ENCODE data around the gene NCAM1.

The NCAM1 gene

DNA sequence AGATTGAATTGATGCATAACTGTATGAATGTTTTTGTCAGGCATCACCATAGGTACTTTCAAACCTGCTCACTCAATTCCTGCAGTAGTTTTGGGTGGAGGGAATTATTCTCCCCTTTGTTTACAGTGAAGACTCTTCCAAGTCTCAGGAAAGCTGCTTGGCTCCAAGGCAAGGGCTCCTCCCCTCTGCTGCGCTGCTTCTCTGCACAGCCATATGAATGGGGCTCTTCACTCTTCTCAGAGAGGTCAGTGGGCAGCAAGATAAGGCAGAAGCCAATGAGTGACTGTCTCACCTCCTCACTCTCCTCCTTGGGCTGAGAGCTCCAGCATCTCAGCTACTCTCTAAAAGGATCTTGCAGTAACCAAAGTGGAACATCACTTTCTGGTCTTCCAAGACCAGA lies 187.4 kb downstream of the NCAM1 start:
- TF ChIP-seq, protein P1, sequence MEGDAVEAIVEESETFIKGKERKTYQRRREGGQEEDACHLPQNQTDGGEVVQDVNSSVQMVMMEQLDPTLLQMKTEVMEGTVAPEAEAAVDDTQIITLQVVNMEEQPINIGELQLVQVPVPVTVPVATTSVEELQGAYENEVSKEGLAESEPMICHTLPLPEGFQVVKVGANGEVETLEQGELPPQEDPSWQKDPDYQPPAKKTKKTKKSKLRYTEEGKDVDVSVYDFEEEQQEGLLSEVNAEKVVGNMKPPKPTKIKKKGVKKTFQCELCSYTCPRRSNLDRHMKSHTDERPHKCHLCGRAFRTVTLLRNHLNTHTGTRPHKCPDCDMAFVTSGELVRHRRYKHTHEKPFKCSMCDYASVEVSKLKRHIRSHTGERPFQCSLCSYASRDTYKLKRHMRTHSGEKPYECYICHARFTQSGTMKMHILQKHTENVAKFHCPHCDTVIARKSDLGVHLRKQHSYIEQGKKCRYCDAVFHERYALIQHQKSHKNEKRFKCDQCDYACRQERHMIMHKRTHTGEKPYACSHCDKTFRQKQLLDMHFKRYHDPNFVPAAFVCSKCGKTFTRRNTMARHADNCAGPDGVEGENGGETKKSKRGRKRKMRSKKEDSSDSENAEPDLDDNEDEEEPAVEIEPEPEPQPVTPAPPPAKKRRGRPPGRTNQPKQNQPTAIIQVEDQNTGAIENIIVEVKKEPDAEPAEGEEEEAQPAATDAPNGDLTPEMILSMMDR (conservative IDR thresholded peaks at IDR 0.05; ENCODE audit: low read depth, low read length) = no peak
- H3K4me3 ChIP-seq (ENCODE audit: low read depth, low read length) = no peak overlapping the region
- DNase-seq (ENCODE audit: low read depth) = no peak

DNA sequence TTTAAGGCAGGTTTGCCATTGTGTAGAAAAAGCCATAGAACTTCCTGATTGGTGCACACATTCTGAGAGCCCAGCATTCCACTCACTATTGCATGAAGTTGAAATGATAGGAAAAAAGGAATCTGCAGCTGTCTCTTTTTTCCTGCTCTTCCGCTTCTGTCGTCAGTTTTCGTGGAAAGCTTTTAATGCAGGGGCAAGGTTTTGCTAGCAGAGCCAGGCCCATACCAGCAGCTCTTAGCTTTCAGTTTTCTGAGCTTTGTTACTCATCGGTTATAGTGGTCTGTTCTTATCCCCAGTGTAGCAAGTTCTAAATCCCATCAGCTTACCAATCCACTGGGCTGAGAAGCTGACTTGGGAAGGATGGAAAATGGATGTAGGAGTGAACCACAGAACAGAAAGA lies 190.3 kb downstream of the NCAM1 start:
- TF ChIP-seq, protein P1 (conservative IDR thresholded peaks at IDR 0.05; ENCODE audit: low read depth, low read length) = no peak
- no peak for DNase-seq (ENCODE audit: low read depth)

DNA sequence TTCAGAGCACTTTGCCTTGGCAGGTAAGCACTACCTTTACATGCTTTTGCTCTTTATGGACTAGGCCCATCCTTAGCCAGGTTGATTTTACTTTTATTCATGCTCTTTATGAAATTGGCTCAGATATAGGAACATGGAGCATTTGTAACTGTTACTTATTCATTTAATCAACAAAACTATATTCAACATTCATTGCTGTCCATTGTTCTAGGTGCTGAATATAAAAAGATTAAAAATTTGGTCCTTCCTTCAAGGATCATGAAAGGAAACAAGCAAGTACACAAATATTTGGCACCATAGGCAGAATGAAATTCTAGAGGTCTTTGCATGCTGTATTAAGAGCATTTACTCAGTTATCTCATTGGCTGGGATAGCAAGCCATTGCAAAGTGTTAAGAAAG lies 191.3 kb downstream of the NCAM1 start:
- TF ChIP-seq, protein P1 (conservative IDR thresholded peaks at IDR 0.05; ENCODE audit: low read depth, low read length) = no peak
- no peak overlapping the region for H3K4me3 ChIP-seq (ENCODE audit: low read depth, low read length)
- DNase-seq (ENCODE audit: low read depth) = no peak

More for the DNA sequence above, 190.3 kb downstream of the NCAM1 start:
- H3K4me3 ChIP-seq (ENCODE audit: low read depth, low read length) = no peak overlapping the region

DNA sequence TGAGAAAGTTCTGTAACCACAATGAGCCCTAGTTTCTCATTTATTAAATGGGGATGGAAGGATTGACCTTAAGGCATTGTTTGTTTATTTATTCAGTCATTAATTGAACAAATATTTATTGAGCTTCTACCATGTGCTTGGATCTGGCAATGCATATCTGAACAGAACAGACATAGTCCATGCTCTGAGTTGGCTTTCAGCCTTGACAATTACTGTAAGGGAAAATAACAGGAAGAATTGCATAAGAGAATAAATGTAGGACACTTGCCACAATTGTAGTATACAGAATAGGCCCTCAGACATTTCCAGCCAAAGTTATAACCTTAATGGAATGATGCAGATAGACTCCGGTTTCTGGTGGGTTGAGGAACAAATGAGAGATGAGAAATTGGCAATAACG lies 192.6 kb downstream of the NCAM1 start:
- no peak for DNase-seq (ENCODE audit: low read depth)
- TF ChIP-seq, protein P1 (conservative IDR thresholded peaks at IDR 0.05; ENCODE audit: low read depth, low read length) = no peak
- H3K4me3 ChIP-seq (ENCODE audit: low read depth, low read length) = no peak overlapping the region

DNA sequence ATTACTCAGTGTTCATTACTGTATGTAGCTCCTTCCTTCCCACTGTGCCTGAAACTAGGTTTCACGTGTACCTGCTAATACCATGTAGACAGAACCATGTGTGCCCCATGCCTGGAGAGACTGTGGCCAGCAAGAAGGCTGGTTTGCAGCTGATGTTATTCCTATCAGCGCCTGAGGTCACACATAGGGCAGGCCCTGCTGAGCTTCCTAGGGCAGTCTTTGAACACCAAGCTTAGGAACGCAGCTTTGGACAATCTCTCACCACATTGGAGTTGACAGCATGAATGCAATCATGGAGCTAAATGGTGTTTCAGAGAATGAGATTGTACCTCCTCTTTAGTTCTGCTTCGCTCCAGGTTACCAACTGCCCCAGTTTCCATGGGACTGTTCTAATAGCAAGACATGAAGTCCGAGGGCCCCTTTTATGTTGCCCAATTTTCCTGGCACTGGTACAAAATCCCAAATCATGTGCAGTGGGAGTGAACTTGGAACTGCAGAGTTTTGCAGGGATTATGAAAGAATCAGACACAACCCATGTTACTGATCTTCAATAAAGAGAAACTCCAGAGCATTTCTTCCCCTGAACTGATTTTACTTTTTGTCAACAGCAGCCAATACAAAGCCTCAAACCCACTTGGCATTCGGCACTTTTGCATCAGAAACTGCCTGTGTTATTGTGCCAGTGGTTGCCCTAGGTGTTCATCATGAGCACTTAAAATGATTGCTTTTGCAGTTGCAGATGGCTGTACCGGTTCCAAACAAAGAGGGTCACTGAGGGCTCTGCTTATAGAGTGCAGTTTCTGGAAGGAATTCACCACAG lies 199.0 kb downstream of the NCAM1 start:
- TF ChIP-seq, protein P1 (conservative IDR thresholded peaks at IDR 0.05; ENCODE audit: low read depth, low read length) = no peak
- DNase-seq (ENCODE audit: low read depth) = no peak
- H3K4me3 ChIP-seq (ENCODE audit: low read depth, low read length) = no peak overlapping the region

DNA sequence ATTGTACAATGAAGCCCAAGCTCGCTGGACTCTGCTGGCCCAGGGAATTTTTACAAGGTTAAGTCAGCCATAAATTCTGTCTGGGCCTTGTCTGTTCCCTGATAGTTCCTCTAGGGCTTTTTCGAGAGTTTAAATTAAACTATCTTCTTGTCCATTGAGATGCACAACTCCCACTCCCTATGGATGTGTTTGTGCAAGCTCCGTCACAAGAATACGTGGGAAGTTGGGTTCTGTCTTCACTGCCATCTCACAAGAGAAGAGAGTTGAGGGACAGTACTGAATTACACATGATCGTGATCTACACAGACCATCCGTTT lies 199.5 kb downstream of the NCAM1 start:
- no peak for DNase-seq (ENCODE audit: low read depth)
- H3K4me3 ChIP-seq (ENCODE audit: low read depth, low read length) = no peak overlapping the region
- TF ChIP-seq, protein P1 (conservative IDR thresholded peaks at IDR 0.05; ENCODE audit: low read depth, low read length) = no peak

Data from choroid plexus epithelial cell (primary cell).